ENCODE measurements around the gene UPK3BL2. TPM values are rescaled to one million over a fixed set of nuclear protein-coding genes. Genes with fewer than 3 reads are reported as not detected.

The UPK3BL2 gene
- total and polyA plus RNA-seq, 2 of the 13 experiments (the other 11 are each of a cell fraction or from before 2014, with no cell fraction given): 2.4 to 8.9 TPM

DNA sequence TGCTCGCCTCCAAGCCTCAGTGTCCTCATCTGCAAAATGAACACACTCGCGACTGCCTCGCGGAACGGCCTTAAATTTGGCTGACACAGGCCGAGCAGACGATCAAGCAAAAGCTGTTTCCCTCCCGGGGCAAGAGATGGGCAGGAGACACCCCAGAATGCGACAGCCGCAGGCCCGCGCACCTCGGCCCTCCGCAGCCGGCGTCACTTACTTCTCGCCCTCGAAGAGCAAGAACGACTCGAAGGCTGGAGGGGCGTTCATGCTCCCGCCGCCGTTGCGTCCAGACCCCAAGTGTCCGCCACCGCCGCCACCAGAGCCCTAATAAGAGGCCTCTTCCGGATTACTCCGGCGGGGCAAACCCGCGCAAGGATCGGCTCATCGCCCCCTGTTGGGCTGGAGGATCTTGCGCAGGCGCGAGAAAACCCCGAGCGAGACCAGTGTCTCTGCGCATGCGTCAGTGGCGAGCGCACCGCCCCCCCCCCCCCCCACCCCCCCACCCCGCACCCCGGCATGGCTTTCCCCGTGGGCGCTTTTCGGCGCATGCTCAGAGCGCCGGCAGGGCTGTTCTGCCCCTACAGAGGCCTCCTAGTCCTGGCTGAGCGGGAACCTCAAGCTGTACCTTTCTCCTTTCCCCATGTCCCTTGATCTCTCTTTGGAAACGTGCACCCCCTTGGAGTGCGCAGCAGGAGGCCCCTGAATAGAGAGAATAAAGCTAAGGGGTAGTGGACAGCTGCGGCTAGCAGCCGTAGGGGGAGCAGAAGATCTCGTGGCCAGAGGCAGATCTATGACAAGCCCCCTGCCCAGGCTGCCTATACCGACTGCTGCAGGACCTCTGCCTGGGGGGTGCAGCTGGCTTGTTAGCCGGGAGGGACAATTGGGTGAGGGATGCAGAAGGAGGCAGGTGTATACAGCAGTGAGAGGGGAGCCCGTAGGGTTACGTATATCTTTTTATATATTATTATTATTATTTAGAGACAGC is 29.1 kb upstream of the UPK3BL2 start, which contains the start of gene POLR2J3 (continued):
- TF ChIP-seq, protein P1, sequence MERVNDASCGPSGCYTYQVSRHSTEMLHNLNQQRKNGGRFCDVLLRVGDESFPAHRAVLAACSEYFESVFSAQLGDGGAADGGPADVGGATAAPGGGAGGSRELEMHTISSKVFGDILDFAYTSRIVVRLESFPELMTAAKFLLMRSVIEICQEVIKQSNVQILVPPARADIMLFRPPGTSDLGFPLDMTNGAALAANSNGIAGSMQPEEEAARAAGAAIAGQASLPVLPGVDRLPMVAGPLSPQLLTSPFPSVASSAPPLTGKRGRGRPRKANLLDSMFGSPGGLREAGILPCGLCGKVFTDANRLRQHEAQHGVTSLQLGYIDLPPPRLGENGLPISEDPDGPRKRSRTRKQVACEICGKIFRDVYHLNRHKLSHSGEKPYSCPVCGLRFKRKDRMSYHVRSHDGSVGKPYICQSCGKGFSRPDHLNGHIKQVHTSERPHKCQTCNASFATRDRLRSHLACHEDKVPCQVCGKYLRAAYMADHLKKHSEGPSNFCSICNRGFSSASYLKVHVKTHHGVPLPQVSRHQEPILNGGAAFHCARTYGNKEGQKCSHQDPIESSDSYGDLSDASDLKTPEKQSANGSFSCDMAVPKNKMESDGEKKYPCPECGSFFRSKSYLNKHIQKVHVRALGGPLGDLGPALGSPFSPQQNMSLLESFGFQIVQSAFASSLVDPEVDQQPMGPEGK (CRISPR knock-in tag; IDR thresholded peaks at IDR 0.05): peak; percentile 65; the same call in 1 of the 2 replicates
- peak in 1 of 2 experiments; percentile 88; a peak in 2 of 4 replicates for TF ChIP-seq KLF16 (CRISPR knock-in tag; IDR thresholded peaks at IDR 0.05)
- TF ChIP-seq, protein P2, sequence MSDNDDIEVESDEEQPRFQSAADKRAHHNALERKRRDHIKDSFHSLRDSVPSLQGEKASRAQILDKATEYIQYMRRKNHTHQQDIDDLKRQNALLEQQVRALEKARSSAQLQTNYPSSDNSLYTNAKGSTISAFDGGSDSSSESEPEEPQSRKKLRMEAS (IDR thresholded peaks at IDR 0.05): 0 out of 2 replicates have a peak, but pooled peaks have one; percentile 35
- TF ChIP-seq BRD4 (CRISPR knock-in tag; IDR thresholded peaks at IDR 0.05): peak; percentile 62; the same call in 1 of the 2 replicates
- TF ChIP-seq HDAC2 (CRISPR knock-in tag; IDR thresholded peaks at IDR 0.05): peak; percentile 77
- TF ChIP-seq CBFB (CRISPR knock-in tag; IDR thresholded peaks at IDR 0.05): peak; percentile 85
- TF ChIP-seq BRCA1 (CRISPR knock-in tag; IDR thresholded peaks at IDR 0.05): 0 out of 2 replicates have a peak, but pooled peaks have one; percentile 57
- peak; percentile 74 for TF ChIP-seq ZBTB7B (CRISPR knock-in tag; IDR thresholded peaks at IDR 0.05)
- peak; percentile 48; the same call in 1 of the 2 replicates for TF ChIP-seq MYC (CRISPR knock-in tag; IDR thresholded peaks at IDR 0.05; ENCODE audit: borderline replicate concordance)
- peak; percentile 52; the same call in 1 of the 2 replicates for TF ChIP-seq ZNF335 (CRISPR knock-in tag; IDR thresholded peaks at IDR 0.05)
- 0 out of 2 replicates have a peak, but pooled peaks have one; percentile 52 for TF ChIP-seq MEIS2 (CRISPR knock-in tag; IDR thresholded peaks at IDR 0.05)
- TF ChIP-seq ZNF264 (CRISPR knock-in tag; IDR thresholded peaks at IDR 0.05): 0 out of 2 replicates have a peak, but pooled peaks have one; percentile 33
- peak; percentile 59; the same call in 1 of the 2 replicates for TF ChIP-seq KLF11 (CRISPR knock-in tag; IDR thresholded peaks at IDR 0.05)
- TF ChIP-seq, protein P3, sequence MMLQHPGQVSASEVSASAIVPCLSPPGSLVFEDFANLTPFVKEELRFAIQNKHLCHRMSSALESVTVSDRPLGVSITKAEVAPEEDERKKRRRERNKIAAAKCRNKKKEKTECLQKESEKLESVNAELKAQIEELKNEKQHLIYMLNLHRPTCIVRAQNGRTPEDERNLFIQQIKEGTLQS (CRISPR knock-in tag; IDR thresholded peaks at IDR 0.05): peak; percentile 66; the same call in 1 of the 2 replicates
- 0 out of 2 replicates have a peak, but pooled peaks have one; percentile 60 for TF ChIP-seq HOXA5 (CRISPR knock-in tag; IDR thresholded peaks at IDR 0.05)
- peak; percentile 71 for TF ChIP-seq ARID5B (CRISPR knock-in tag; IDR thresholded peaks at IDR 0.05)
- peak; percentile 76 for TF ChIP-seq ELF3 (CRISPR knock-in tag; IDR thresholded peaks at IDR 0.05)
- TF ChIP-seq HMGXB4 (CRISPR knock-in tag; IDR thresholded peaks at IDR 0.05; ENCODE audit: borderline replicate concordance in 1 of 2, low read depth in 1 of 2): peak in 1 of 2 experiments; percentile 94; a peak in 2 of 4 replicates
- peak; percentile 20; the same call in 1 of the 2 replicates for TF ChIP-seq SIX4 (CRISPR knock-in tag; IDR thresholded peaks at IDR 0.05)
- peak; percentile 89 for TF ChIP-seq YEATS2 (CRISPR knock-in tag; IDR thresholded peaks at IDR 0.05; ENCODE audit: borderline replicate concordance)

All from HepG2 (cell line).